Measurements from ENCODE around the gene SELENOM. TPM values are rescaled to one million over a fixed set of nuclear protein-coding genes. Genes with fewer than 3 reads are reported as not detected.

SELENOM gene
- total RNA-seq, 1 donor from 2014 or later: 3.7 TPM

DNA sequence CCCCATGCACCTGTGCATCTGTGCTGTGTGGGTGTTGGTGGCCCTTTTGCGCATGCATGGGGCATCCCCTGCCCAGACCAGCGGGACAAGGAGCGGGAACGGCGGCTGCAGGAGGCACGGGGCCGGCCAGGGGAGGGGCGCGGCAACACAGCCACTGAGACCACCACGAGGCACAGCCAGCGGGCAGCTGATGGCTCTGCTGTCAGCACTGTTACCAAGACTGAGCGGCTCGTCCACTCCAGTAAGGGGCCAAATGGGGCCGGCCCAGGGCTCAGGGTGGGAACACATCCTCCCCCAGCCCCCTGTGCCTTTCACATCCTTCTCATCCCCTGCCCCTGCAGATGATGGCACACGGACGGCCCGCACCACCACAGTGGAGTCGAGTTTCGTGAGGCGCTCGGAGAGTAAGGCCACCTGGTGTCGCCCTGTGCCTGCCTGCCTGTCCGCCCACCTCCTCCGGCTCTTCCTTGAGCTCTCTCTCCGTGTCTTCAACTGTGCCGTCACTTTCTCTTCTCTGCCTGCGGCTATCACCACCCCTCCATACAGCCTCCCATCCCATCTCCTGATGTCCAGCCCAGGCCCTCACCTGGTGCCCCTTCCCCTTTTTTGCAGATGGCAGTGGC lies 10.6 kb downstream of the SELENOM start:
- no peaks in the 10 kb centered on the region for H3K9me3 Mint-ChIP-seq (ENCODE audit: low read depth)
- H3K27ac Mint-ChIP-seq: no peak overlapping the region
- no peak for DNase-seq (ENCODE audit: low spot score, unreplicated experiment)
- H3K27me3 Mint-ChIP-seq: no peaks in the 10 kb centered on the region
- peaks cover 14% of the 10 kb centered on the region for H3K36me3 Mint-ChIP-seq (ENCODE audit: insufficient read depth)
- TF ChIP-seq, protein P1, sequence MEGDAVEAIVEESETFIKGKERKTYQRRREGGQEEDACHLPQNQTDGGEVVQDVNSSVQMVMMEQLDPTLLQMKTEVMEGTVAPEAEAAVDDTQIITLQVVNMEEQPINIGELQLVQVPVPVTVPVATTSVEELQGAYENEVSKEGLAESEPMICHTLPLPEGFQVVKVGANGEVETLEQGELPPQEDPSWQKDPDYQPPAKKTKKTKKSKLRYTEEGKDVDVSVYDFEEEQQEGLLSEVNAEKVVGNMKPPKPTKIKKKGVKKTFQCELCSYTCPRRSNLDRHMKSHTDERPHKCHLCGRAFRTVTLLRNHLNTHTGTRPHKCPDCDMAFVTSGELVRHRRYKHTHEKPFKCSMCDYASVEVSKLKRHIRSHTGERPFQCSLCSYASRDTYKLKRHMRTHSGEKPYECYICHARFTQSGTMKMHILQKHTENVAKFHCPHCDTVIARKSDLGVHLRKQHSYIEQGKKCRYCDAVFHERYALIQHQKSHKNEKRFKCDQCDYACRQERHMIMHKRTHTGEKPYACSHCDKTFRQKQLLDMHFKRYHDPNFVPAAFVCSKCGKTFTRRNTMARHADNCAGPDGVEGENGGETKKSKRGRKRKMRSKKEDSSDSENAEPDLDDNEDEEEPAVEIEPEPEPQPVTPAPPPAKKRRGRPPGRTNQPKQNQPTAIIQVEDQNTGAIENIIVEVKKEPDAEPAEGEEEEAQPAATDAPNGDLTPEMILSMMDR (IDR thresholded peaks at IDR 0.05; ENCODE audit: unreplicated experiment): no peak
- no peak overlapping the region for H3K4me3 Mint-ChIP-seq (ENCODE audit: low read depth)
- no peaks in the 10 kb centered on the region for H3K4me1 Mint-ChIP-seq (ENCODE audit: low read depth)

DNA sequence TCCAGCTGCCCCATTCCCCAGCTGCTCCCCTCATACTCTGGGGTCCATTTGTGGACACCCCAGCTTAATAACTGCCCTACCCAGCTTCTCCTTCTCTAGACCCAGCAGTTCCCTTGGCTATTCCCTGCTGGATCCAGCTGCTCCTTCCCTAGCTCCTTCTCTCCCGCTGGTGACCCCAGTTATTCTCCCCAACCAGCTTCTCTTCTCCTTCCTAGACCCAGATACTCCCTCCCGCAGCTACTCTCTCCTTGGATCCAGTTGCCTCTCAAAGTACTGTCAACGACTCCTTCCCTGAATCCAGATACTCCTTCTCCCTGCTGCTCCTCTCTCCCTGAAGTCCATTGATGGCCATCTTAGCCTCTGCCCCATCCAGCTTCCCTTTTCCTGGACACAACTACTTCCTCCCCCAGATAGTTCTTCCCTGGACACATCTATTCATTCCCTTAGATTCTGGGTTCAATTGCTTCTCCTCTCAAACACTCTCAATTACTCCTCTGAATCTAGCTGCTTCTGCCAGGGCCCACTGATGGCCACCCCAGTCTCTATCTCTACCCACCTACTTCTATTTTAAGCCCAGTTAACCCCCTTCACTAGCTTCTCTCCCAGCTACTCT lies 11.6 kb downstream of the SELENOM start:
- Mint-ChIP-seq H3K27ac (no peak overlapping the region), H3K27me3 (no peaks in the 10 kb centered on the region), H3K4me1 (ENCODE audit: low read depth) (no peaks in the 10 kb centered on the region), H3K9me3 (ENCODE audit: low read depth) (no peaks in the 10 kb centered on the region), H3K4me3 (ENCODE audit: low read depth) (no peak overlapping the region), H3K36me3 (ENCODE audit: insufficient read depth) (peaks cover 14% of the 10 kb centered on the region)
- DNase-seq (ENCODE audit: low spot score, unreplicated experiment): no peak
- TF ChIP-seq, protein P1 (IDR thresholded peaks at IDR 0.05; ENCODE audit: unreplicated experiment): no peak

DNA sequence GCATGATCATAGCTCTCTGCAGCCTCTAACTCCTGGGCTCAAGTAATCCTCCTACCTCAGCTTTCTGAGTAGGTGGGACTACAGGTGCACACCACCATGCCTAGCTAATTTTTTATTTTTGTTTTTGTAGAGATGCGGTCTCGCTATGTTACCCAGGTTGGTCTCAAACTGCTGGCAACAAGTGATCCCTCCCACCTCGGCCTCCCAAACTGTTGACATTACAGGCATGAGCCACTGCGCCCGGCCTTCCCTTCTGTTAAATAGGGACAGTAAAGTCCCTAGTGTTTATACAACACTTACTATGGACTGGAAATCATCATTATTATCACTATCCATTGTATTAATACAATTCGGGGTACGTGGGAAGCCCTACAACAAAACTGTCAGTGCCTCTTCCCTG lies 12.6 kb downstream of the SELENOM start:
- H3K36me3 Mint-ChIP-seq (ENCODE audit: insufficient read depth): peaks cover 14% of the 10 kb centered on the region
- no peaks in the 10 kb centered on the region for H3K27me3 Mint-ChIP-seq
- no peaks in the 10 kb centered on the region for H3K4me1 Mint-ChIP-seq (ENCODE audit: low read depth)
- H3K4me3 Mint-ChIP-seq (ENCODE audit: low read depth): no peak overlapping the region
- H3K9me3 Mint-ChIP-seq (ENCODE audit: low read depth): no peaks in the 10 kb centered on the region
- TF ChIP-seq, protein P1 (IDR thresholded peaks at IDR 0.05; ENCODE audit: unreplicated experiment): no peak
- DNase-seq (ENCODE audit: low spot score, unreplicated experiment): no peak
- H3K27ac Mint-ChIP-seq: no peak overlapping the region

DNA sequence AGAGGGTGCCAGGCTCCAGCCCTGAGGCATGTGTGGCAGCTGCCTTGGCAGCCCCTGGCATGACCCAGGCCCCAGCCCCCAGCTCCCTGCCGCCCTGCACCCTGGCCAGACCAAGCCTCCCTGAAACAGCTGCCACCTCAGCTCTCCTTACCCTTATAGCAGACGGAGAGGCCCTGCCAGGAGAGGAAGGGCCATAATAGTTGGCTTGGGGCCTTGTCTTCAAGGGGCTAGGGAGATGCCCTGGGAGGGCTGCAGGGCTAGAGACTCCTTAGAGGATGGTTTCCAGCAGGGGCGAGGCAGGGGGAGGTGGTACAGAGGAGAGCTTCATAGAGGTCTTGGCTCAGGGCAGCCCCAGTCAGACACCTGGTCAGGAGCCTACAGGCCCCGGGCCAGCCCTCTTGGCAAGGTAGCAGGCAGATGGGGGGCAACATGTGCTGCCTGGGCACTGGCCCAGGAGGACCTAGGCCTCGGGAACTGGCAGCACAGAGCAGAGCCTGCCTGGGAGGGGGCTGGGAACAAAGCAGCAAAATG lies 13.3 kb downstream of the SELENOM start:
- Mint-ChIP-seq H3K27me3 (no peaks in the 10 kb centered on the region), H3K27ac (no peak overlapping the region), H3K9me3 (ENCODE audit: low read depth) (no peaks in the 10 kb centered on the region), H3K36me3 (ENCODE audit: insufficient read depth) (peaks cover 14% of the 10 kb centered on the region), H3K4me1 (ENCODE audit: low read depth) (no peaks in the 10 kb centered on the region), H3K4me3 (ENCODE audit: low read depth) (no peak overlapping the region)
- DNase-seq (ENCODE audit: low spot score, unreplicated experiment): no peak
- TF ChIP-seq, protein P1 (IDR thresholded peaks at IDR 0.05; ENCODE audit: unreplicated experiment): no peak

DNA sequence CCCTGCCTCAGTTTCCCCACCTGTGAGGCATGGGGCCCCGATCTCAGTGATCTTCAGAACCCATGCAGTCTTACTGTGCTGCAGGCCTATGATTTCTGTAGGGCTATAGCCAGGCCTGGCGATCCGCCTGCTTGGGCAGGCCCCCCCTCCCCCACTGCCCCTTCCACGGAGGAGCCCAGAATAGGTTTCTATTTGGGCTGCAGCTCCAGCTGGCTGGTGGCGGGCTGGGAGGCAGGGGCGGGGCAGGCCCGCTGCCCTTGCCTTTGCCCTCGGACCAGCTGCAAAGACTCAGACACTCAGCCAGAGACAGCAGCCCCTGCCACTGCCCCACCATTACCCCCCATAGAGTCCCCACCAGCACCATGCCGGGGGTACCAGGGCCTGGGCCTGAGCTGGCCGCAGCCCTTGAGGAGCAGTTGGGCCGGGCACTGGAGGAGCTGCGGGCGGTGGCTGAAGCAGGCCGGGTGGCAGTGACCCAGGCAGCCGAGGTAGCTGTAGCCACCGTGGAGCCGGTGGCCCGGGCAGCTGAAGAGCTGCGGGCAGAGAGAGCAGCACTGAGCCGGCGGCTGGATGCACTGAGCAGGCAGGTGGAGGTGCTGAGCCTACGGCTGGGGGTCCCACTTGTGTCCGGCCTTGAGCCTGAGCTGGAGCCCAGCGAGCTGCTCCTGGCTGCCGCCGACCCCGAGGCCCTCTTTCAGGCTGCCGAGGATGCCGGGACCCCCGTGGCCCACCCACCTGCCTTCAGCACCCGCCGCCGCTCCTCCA lies 14.1 kb downstream of the SELENOM start:
- Mint-ChIP-seq H3K4me3 (ENCODE audit: low read depth) (no peak overlapping the region), H3K36me3 (ENCODE audit: insufficient read depth) (peaks cover 12% of the 10 kb centered on the region), H3K9me3 (ENCODE audit: low read depth) (no peaks in the 10 kb centered on the region), H3K27ac (no peak overlapping the region), H3K27me3 (no peaks in the 10 kb centered on the region), H3K4me1 (ENCODE audit: low read depth) (no peaks in the 10 kb centered on the region)
- TF ChIP-seq, protein P1 (IDR thresholded peaks at IDR 0.05; ENCODE audit: unreplicated experiment): no peak
- DNase-seq (ENCODE audit: low spot score, unreplicated experiment): no peak

Measured in progenitor cell of endocrine pancreas (in vitro differentiated cells).